GM12878 (cell line): ENCODE results near the gene FOXK1. TPM values are rescaled to one million over a fixed set of nuclear protein-coding genes. Genes with fewer than 3 reads are reported as not detected.
A peak's percentile ranks its signal among the peaks of the same experiment; 100 is the strongest.

Experiments
- ATAC-seq: fragments of 200-7000 bp; cut with Tn5 transposase; 3 replicates; pipeline ENCODE4 v1.9.1; 2020; ENCODE audit warnings: mild to moderate bottlenecking, moderate library complexity
- BruUV-seq: library from RNA; stranded (reverse); fragments of 400-500 nt; replicated peaks from 2 replicates; lab custom pipeline; 2021; lab: Mats Ljungman, UMichigan
- CTCF ChIA-PET: fragments of 300-600 bp; sonication (Branson Sonifier 250); formaldehyde crosslinking; extraction: SDS; loops from one replicate; lab custom pipeline; 2021; ENCODE audit warnings: inconsistent platforms; lab: Yijun Ruan, JAX
- POLR2A ChIA-PET: fragments of 350-600 bp; formaldehyde crosslinking; extraction: SDS; loops from one replicate; lab custom pipeline; 2021; ENCODE audit warnings: inconsistent platforms; lab: Charles Lee
- RAD21 ChIA-PET: fragments of 300-600 bp; sonication (Branson Sonifier 250); formaldehyde crosslinking; loops from one replicate; lab custom pipeline; 2023; ENCODE audit warnings: antibody characterized with exemption; ENCODE audit not compliant: unreplicated experiment; lab: Charles Lee
- SMC1A ChIA-PET: fragments of 300-600 bp; sonication (Branson Sonifier 250); formaldehyde crosslinking; loops from one replicate; lab custom pipeline; 2023; ENCODE audit not compliant: unreplicated experiment, uncharacterized antibody; lab: Charles Lee
- DNase-seq: peaks from one replicate; pipeline ENCODE4 v3.0.0-alpha.2; 2011; ENCODE audit warnings: low read depth, low spot score
- FAIRE-seq: peaks from 3 replicates; lab custom pipeline; 2011; peaks lifted over from hg19 to GRCh38; lab: Jason Lieb, UNC
- H2AFZ ChIP-seq: 2 replicates; pipeline ENCODE4 v1.6.0; 2011; ENCODE audit warnings: low read depth, low read length, control low read depth; ENCODE audit not compliant: control insufficient read depth
- H3K27ac ChIP-seq: 2 replicates; pipeline ENCODE4 v1.5.1; 2011; ENCODE audit warnings: control low read depth; ENCODE audit not compliant: control insufficient read depth, insufficient read depth
- H3K27me3 ChIP-seq, 2 experiments: replicated peaks in 1 of 2; 2 replicates each; pipeline versions ENCODE4 v1.6.0 to v1.6.1; 2011; ENCODE audit warnings: low read length in 1 of 2; ENCODE audit not compliant: control insufficient read depth in 2 of 2, insufficient read depth in 2 of 2
- H3K36me3 ChIP-seq, 2 experiments: 2 replicates each; pipeline ENCODE4 v1.5.1; 2011; ENCODE audit warnings: low read length in 1 of 2; ENCODE audit not compliant: control insufficient read depth in 2 of 2, insufficient read depth in 2 of 2
- H3K4me1 ChIP-seq: 2 replicates; pipeline ENCODE4 v1.6.1; 2011; ENCODE audit warnings: mild to moderate bottlenecking, low read length, moderate library complexity, mixed read lengths; ENCODE audit not compliant: control insufficient read depth, insufficient read depth
- H3K4me2 ChIP-seq: 2 replicates; pipeline ENCODE4 v1.6.0; 2011; ENCODE audit warnings: control low read depth; ENCODE audit not compliant: control insufficient read depth, insufficient read depth
- H3K4me3 ChIP-seq: fragments of 200-600 bp; sonication (generic); 2 replicates; pipeline ENCODE4 v1.5.1; 2016
- H3K79me2 ChIP-seq: 2 replicates; pipeline ENCODE4 v1.6.0; 2011; ENCODE audit warnings: low read length; ENCODE audit not compliant: control insufficient read depth, insufficient read depth
- H3K9ac ChIP-seq: 2 replicates; pipeline ENCODE4 v1.8.0; 2011; ENCODE audit warnings: low read length, control low read depth, mixed read lengths; ENCODE audit not compliant: control insufficient read depth, insufficient read depth
- H3K9me3 ChIP-seq: replicated peaks from 3 replicates; pipeline ENCODE4 v1.5.1; 2011; ENCODE audit warnings: mild to moderate bottlenecking, low read length; ENCODE audit not compliant: control insufficient read depth, insufficient read depth
- H4K20me1 ChIP-seq: 2 replicates; pipeline ENCODE4 v1.6.0; 2011; ENCODE audit not compliant: control insufficient read depth, insufficient read depth
- BHLHE40 ChIP-seq, 2 experiments: fragments of 450-650 bp in 1 of 2; IDR thresholded peaks; 2 replicates each; pipeline ENCODE4 v1.6.1; 2011 to 2017; ENCODE audit warnings: low read depth in 2 of 2, borderline replicate concordance in 1 of 2, improper control_type of control experiment in 1 of 2, low read length in 1 of 2, mild to moderate bottlenecking in 1 of 2
- CBFB ChIP-seq: IDR thresholded peaks from 2 replicates; pipeline ENCODE4 v1.6.1; 2016; ENCODE audit warnings: antibody characterized with exemption, low read depth
- CBX5 ChIP-seq: sonication (generic); IDR thresholded peaks from 2 replicates; pipeline ENCODE4 v1.6.1; 2016; ENCODE audit warnings: low read depth, moderate library complexity, mild to moderate bottlenecking, inconsistent platforms
- EED ChIP-seq: sonication (generic); IDR thresholded peaks from 2 replicates; pipeline ENCODE4 v1.6.1; 2016; ENCODE audit warnings: antibody characterized with exemption, low read depth
- EGR1 ChIP-seq, 2 experiments: IDR thresholded peaks; 1 replicate in 1 of 2; 2 replicates in 1 of 2; pipeline ENCODE4 v1.6.1; 2011 to 2012; ENCODE audit warnings: low read depth in 2 of 2, low read length in 2 of 2, borderline replicate concordance in 1 of 2, mild to moderate bottlenecking in 1 of 2, moderate library complexity in 1 of 2
- HDGF ChIP-seq: fragments of 450-650 bp; IDR thresholded peaks from 2 replicates; pipeline ENCODE4 v1.6.1; 2016; ENCODE audit warnings: antibody characterized with exemption
- IKZF1 ChIP-seq: fragments of 450-650 bp; conservative IDR thresholded peaks from 2 replicates; pipeline ENCODE4 v1.6.1; 2017; ENCODE audit warnings: antibody characterized with exemption, mild to moderate bottlenecking
- KAT2A ChIP-seq: conservative IDR thresholded peaks from 2 replicates; pipeline ENCODE4 v1.6.1; 2011; ENCODE audit warnings: low read depth, low read length; ENCODE audit not compliant: control insufficient read depth
- POLR2AphosphoS2 ChIP-seq: IDR thresholded peaks from 2 replicates; pipeline ENCODE4 v1.6.1; 2011; ENCODE audit warnings: low read depth, mild to moderate bottlenecking, low read length, improper control_type of control experiment, moderate library complexity
- POLR2AphosphoS5 ChIP-seq: IDR thresholded peaks from 2 replicates; pipeline ENCODE4 v1.6.1; 2011; ENCODE audit warnings: mild to moderate bottlenecking, low read length, inconsistent platforms
- POU2F2 ChIP-seq: IDR thresholded peaks from 3 replicates; pipeline ENCODE4 v1.6.1; 2011; ENCODE audit warnings: low read depth, mild to moderate bottlenecking, low read length, borderline replicate concordance
- RAD21 ChIP-seq: IDR thresholded peaks from 2 replicates; pipeline ENCODE4 v1.6.1; 2011; ENCODE audit warnings: mild to moderate bottlenecking, low read depth, low read length, moderate library complexity; ENCODE audit not compliant: insufficient read depth
- RELB ChIP-seq: fragments of 450-650 bp; IDR thresholded peaks from 2 replicates; pipeline ENCODE4 v1.6.1; 2017; ENCODE audit warnings: low read depth, mild to moderate bottlenecking, moderate library complexity
- RUNX3 ChIP-seq: IDR thresholded peaks from 2 replicates; pipeline ENCODE4 v1.6.1; 2012; ENCODE audit warnings: low read length, inconsistent platforms
- SIN3A ChIP-seq: IDR thresholded peaks from 2 replicates; pipeline ENCODE4 v1.6.1; 2012; ENCODE audit warnings: low read depth, low read length, improper control_type of control experiment
- SREBF2 ChIP-seq: IDR thresholded peaks from 2 replicates; pipeline ENCODE4 v1.6.1; 2012; ENCODE audit warnings: mild to moderate bottlenecking, low read length
- TBL1XR1 ChIP-seq: IDR thresholded peaks from 2 replicates; pipeline ENCODE4 v1.6.1; 2012; ENCODE audit warnings: low read depth, low read length, improper control_type of control experiment
- USF1 ChIP-seq: IDR thresholded peaks from 2 replicates; pipeline ENCODE4 v1.6.1; 2011; ENCODE audit warnings: borderline replicate concordance, low read depth, mild to moderate bottlenecking, moderate library complexity, mixed read lengths, low read length; ENCODE audit not compliant: insufficient read depth; ENCODE audit errors: extremely low read length
- YY1 ChIP-seq: IDR thresholded peaks from 2 replicates; pipeline ENCODE4 v1.6.1; 2011; ENCODE audit warnings: low read depth, mild to moderate bottlenecking, low read length
- ZNF217 ChIP-seq: fragments of 450-650 bp; IDR thresholded peaks from 2 replicates; pipeline ENCODE4 v1.6.1; 2017; ENCODE audit warnings: antibody characterized with exemption, mild to moderate bottlenecking
- WGBS: methylation state at CpG from one replicate; pipeline ENCODE4 v1.1.6; 2016; ENCODE audit warnings: low lambda C conversion rate; ENCODE audit not compliant: insufficient replicate concordance, insufficient coverage; ENCODE audit errors: missing lambda C conversion rate; 5-methylcytosine and 5-hydroxymethylcytosine counted together
- in situ Hi-C: fragments of 300-500 bp; cut with MboI; formaldehyde crosslinking; loops from 9 replicates; pipeline ENCODE4 v1.14.3; 2018; ENCODE audit warnings: mixed read lengths
- intact Hi-C: fragments of 100-400 bp; cut with micrococcal nuclease; formaldehyde crosslinking; loops from one replicate; pipeline ENCODE4 v1.14.2; 2022; ENCODE audit not compliant: unreplicated experiment
- polyA plus RNA-seq, 11 experiments: library from polyadenylated mRNA; depleted of rRNA in 4 of 11; unstranded in 6 of 11; stranded (reverse) in 5 of 11; fragments of >200 nt; fragmentation: Nextera tagmentation in 4 of 11; fragmentation: Illumina TruSeq in 1 of 11; extraction: Ambion mirVana in 4 of 11; extraction: Trizol in 1 of 11; gene quantifications; 1 replicate in 1 of 11; 2 replicates in 10 of 11; pipeline versions ENCODE4 v1.2.1 to v1.2.3, GENCODE V29; 2011 to 2016; ENCODE audit warnings: inconsistent platforms in 2 of 11, missing spikeins in 2 of 11, low read depth in 1 of 11
- total RNA-seq, 4 experiments: library from RNA; depleted of rRNA in 3 of 4; stranded (reverse); fragments of >200 nt in 3 of 4; fragmentation: Illumina TruSeq in 1 of 4; extraction: Trizol in 1 of 4; gene quantifications; 2 replicates each; pipeline versions ENCODE4 v1.2.1 to v1.2.3, GENCODE V29; 2013 to 2021

Gene FOXK1
- total and polyA plus RNA-seq, 10 of the 15 experiments (the other 5 are each of a cell fraction or from before 2014, with no cell fraction given) = 0.24 to 31.8 (median 4.5) TPM

GRCh38 chr7:4713183-4713784, 31.2 kb downstream of the FOXK1 start:
- ChIA-PET SMC1A (interaction anchor here (0.6 to 1.4 kb wide), 10 partner anchors 9 to 62 kb away, joined by 3 to 7 read pairs (median 3); partner anchors contain the start of genes AP5Z1 and FOXK1), POLR2A (interaction anchor here (0.6 to 1.1 kb wide), 3 partner anchors 11 to 34 kb away, joined by 3 to 6 read pairs (median 4); no protein-coding TSS in a partner anchor), CTCF (interaction anchor here (0.6 to 1.8 kb wide), 9 partner anchors 10 to 84 kb away, joined by 3 to 7 read pairs (median 3); no protein-coding TSS in a partner anchor), RAD21 (interaction anchor here (1.1 to 1.9 kb wide), 5 partner anchors 8 to 82 kb away, joined by 3 to 9 read pairs (median 7); no protein-coding TSS in a partner anchor)
- no TSS peak for BruUV-seq
- Histone ChIP-seq H3K79me2 (peaks cover 44% of the 10 kb centered on the region), H3K4me3 (peak overlapping the region; percentile 69), H3K27me3 (no peaks in the 10 kb centered on the region), H3K9me3 (no peaks in the 10 kb centered on the region; the same call in 2 of the 3 replicates), H3K27ac (peak overlapping the region; percentile 78), H3K4me1 (peaks cover 19% of the 10 kb centered on the region), H3K36me3 (peaks cover 3 to 4% of the 10 kb centered on the region in 2 experiments; a peak in 3 of 4 replicates), H3K9ac (peak overlapping the region; percentile 21), H3K4me2 (peak overlapping the region; percentile 78), H4K20me1 (peaks cover 6% of the 10 kb centered on the region), H2AFZ (no peak overlapping the region)
- no peak for DNase-seq
- intact Hi-C loops = no loop called here
- FAIRE-seq = peak; percentile 62
- peak; percentile 94 for ATAC-seq
- in situ Hi-C loops = no loop called here
- 6% methylated on average over 27 of the region's 27 CpGs for WGBS
- no peak for TF ChIP-seq POLR2AphosphoS2
- peak; percentile 57 for TF ChIP-seq EED
- TF ChIP-seq RELB = 0 out of 2 replicates have a peak, but pooled peaks have one; percentile 45
- no peak for TF ChIP-seq EGR1 (IDR thresholded peaks at IDR 0.05; ENCODE audit: borderline replicate concordance in 1 of 2, low read depth in 2 of 2, low read length in 2 of 2)
- no peak for TF ChIP-seq KAT2A
- peak; percentile 97; the same call in 2 of the 3 replicates for TF ChIP-seq POU2F2
- TF ChIP-seq SIN3A = no peak
- TF ChIP-seq CBX5 = 0 out of 2 replicates have a peak, but pooled peaks have one; percentile 34
- TF ChIP-seq YY1 = 0 out of 2 replicates have a peak, but pooled peaks have one; percentile 11
- TF ChIP-seq IKZF1 = peak; percentile 32; the same call in 1 of the 2 replicates
- no peak for TF ChIP-seq RAD21
- TF ChIP-seq POLR2AphosphoS5 = no peak
- peak; percentile 86 for TF ChIP-seq RUNX3
- TF ChIP-seq SREBF2 = no peak
- TF ChIP-seq CBFB = peak; percentile 61; the same call in 1 of the 2 replicates
- TF ChIP-seq BHLHE40 (IDR thresholded peaks at IDR 0.05; ENCODE audit: borderline replicate concordance in 1 of 2, low read depth in 2 of 2, low read length in 1 of 2) = peak; percentile 11 to 73; a peak in 2 of 4 replicates
- TF ChIP-seq USF1 = no peak
- TF ChIP-seq HDGF = peak; percentile 85; the same call in 1 of the 2 replicates
- TF ChIP-seq TBL1XR1 = 0 out of 2 replicates have a peak, but pooled peaks have one; percentile 21
- TF ChIP-seq ZNF217 = no peak
